ENCODE data around the gene ASB9.

GRCh38 chrX:15233416-15234015, 36.4 kb downstream of the ASB9 start:
- TF ChIP-seq CTCF (IDR thresholded peaks at IDR 0.05; ENCODE audit: insufficient read depth, low read depth, low read length) (no peak), EZH2 (IDR thresholded peaks at IDR 0.05; ENCODE audit: insufficient read depth, low read length) (no peak)

Measured in astrocyte (in vitro differentiated cells and primary cell).